Hepatocyte (in vitro differentiated cells): ENCODE results near the gene HERPUD1.

ENCODE experiments used
- EZH2 ChIP-seq: fragments of 200-600 bp; sonication (generic); IDR thresholded peaks from 2 replicates; pipeline ENCODE4 v1.6.1; 2016; ENCODE audit warnings: antibody characterized with exemption, mild to moderate bottlenecking, borderline replicate concordance
- EZH2phosphoT487 ChIP-seq: fragments of 200-600 bp; sonication (generic); IDR thresholded peaks from one replicate; pipeline ENCODE4 v1.6.1; 2018; ENCODE audit warnings: antibody characterized with exemption, mild to moderate bottlenecking, low read depth, moderate library complexity; ENCODE audit not compliant: unreplicated experiment, severe bottlenecking
- TF ChIP-seq, protein P1 (sequence below): fragments of 200-600 bp; sonication (generic); IDR thresholded peaks from 2 replicates; pipeline ENCODE4 v1.5.1; 2016; ENCODE audit warnings: antibody characterized with exemption, mild to moderate bottlenecking; ENCODE audit not compliant: poor library complexity

DNA sequence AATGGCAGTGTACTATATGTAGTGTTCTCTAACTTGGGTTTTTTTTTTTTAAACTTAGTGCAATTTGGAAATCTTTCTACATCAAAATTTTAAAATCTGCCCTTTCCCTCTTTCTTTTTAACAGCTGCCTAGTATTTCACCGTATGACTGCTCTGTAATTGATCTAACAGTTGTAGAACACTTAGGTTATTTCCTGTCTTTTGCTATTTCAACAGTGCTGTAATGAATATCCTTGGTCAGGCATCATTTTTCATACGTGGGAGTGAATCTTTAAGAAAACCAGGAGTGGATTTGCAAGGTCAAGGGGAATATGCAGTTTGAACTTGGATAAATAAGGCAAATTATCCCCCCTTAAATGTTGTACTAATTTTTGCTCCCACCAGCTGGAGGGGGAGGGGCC, 61.3 kb downstream of the HERPUD1 start:
- TF ChIP-seq, protein P1, sequence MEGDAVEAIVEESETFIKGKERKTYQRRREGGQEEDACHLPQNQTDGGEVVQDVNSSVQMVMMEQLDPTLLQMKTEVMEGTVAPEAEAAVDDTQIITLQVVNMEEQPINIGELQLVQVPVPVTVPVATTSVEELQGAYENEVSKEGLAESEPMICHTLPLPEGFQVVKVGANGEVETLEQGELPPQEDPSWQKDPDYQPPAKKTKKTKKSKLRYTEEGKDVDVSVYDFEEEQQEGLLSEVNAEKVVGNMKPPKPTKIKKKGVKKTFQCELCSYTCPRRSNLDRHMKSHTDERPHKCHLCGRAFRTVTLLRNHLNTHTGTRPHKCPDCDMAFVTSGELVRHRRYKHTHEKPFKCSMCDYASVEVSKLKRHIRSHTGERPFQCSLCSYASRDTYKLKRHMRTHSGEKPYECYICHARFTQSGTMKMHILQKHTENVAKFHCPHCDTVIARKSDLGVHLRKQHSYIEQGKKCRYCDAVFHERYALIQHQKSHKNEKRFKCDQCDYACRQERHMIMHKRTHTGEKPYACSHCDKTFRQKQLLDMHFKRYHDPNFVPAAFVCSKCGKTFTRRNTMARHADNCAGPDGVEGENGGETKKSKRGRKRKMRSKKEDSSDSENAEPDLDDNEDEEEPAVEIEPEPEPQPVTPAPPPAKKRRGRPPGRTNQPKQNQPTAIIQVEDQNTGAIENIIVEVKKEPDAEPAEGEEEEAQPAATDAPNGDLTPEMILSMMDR: no peak
- TF ChIP-seq EZH2: no peak
- TF ChIP-seq EZH2phosphoT487: no peak
